ENCODE data around the gene CAMK1D.
"Not testable (repeated sequence)": the region's sequence is repeated elsewhere in the genome, so short reads cannot be mapped to it uniquely, and the experiment has no call there.

CAMK1D gene

GRCh38 chr10:12800302-12800701 is 451.0 kb downstream of the CAMK1D start:
- DNase-seq (ENCODE audit: extremely low read depth, low read depth) = no peak
- no peak; the same call in 1 of the 2 replicates for TF ChIP-seq CTCF (IDR thresholded peaks at IDR 0.05; ENCODE audit: low read depth, low read length)

GRCh38 chr10:12801214-12802087 is 452.1 kb downstream of the CAMK1D start:
- no peak for TF ChIP-seq CTCF (IDR thresholded peaks at IDR 0.05; ENCODE audit: low read depth, low read length)
- DNase-seq (ENCODE audit: extremely low read depth, low read depth) = no peak

- no peak for DNase-seq (ENCODE audit: extremely low read depth, low read depth)
- TF ChIP-seq CTCF (IDR thresholded peaks at IDR 0.05; ENCODE audit: low read depth, low read length) = no peak
Measured at GRCh38 chr10:12803776-12804175, 454.4 kb downstream of the CAMK1D start.

GRCh38 chr10:12806228-12807095 is 457.1 kb downstream of the CAMK1D start:
- TF ChIP-seq CTCF (IDR thresholded peaks at IDR 0.05; ENCODE audit: low read depth, low read length) = no peak
- DNase-seq (ENCODE audit: extremely low read depth, low read depth) = no peak

GRCh38 chr10:12807096-12807755 is 457.9 kb downstream of the CAMK1D start:
- no peak for DNase-seq (ENCODE audit: extremely low read depth, low read depth)
- no peak for TF ChIP-seq CTCF (IDR thresholded peaks at IDR 0.05; ENCODE audit: low read depth, low read length)

- TF ChIP-seq CTCF (IDR thresholded peaks at IDR 0.05; ENCODE audit: low read depth, low read length) = no peak
- DNase-seq (ENCODE audit: extremely low read depth, low read depth) = no peak
Measured at GRCh38 chr10:12808014-12808613, 458.8 kb downstream of the CAMK1D start.

- not testable (repeated sequence) for DNase-seq (ENCODE audit: extremely low read depth, low read depth)
Measured at GRCh38 chr10:12810046-12810445, 460.7 kb downstream of the CAMK1D start.

Measured in AG09319 (cell line).